ENCODE measurements around the gene PIP5K1A. TPM values are rescaled to one million over a fixed set of nuclear protein-coding genes. Genes with fewer than 3 reads are reported as not detected.

PIP5K1A gene
- total RNA-seq, 1 experiment from 2014 or later = 82.6 TPM

DNA sequence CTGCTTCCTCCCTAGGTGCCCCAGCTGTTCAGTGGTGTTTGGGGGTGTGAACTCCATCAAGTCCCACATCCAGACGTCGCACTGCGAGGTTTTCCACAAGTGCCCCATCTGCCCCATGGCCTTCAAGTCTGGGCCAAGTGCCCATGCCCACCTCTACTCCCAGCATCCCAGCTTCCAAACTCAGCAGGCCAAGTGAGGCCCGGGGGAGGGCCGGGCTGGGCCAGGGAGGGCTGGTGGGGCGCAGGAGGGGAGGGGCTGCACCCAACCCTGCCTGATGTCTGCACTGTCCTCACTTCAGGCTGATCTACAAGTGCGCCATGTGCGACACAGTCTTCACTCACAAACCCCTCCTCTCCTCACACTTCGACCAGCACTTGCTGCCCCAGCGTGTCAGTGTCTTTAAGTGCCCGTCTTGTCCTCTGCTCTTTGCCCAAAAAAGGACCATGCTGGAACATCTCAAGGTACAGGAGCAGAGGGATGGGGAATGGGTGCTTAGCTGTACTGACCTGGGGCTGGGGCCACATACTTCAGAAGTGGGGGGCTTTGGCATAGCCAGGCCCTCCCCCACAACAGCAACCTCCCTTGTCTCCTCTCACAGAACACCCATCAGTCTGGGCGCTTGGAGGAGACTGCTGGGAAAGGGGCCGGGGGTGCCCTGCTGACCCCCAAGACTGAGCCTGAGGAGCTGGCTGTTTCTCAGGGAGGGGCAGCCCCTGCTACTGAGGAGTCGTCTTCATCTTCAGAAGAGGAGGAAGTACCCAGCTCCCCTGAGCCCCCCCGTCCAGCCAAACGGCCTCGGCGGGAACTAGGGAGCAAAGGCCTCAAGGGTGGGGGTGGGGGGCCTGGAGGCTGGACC, 91.0 kb downstream of the PIP5K1A start:
- DNase-seq (ENCODE audit: low read depth) = no peak

DNA sequence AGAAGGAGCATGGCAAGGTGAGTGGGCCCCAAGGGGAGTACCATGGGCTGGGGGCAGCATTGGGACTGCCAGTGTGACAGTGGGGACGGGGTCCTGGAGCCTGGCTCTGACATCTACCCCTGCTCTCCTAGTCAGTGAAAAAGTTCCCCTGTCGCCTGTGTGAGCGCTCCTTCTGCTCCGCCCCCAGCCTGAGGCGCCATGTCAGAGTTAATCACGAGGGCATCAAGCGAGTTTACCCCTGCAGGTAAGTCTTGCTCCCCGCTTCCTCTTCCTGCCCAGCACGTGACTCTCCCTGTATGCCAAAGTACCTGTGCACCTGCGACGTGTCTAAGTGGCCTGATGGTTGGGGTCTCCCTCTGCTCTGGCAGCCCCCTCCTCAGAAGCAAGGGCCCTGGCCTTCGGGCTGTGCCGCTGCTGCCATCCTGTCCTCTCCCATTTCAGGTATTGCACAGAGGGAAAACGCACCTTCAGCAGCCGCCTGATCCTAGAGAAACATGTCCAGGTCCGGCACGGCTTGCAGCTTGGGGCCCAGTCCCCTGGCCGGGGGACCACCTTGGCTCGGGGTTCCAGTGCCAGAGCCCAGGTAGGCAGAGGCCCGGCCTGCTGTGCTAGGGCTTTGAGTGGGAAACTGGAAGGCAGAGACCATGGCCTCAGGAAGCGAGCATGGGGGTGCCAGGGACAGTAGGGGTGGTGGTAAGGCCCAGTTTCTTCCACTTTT, 91.8 kb downstream of the PIP5K1A start:
- DNase-seq (ENCODE audit: low read depth) = no peak

DNA sequence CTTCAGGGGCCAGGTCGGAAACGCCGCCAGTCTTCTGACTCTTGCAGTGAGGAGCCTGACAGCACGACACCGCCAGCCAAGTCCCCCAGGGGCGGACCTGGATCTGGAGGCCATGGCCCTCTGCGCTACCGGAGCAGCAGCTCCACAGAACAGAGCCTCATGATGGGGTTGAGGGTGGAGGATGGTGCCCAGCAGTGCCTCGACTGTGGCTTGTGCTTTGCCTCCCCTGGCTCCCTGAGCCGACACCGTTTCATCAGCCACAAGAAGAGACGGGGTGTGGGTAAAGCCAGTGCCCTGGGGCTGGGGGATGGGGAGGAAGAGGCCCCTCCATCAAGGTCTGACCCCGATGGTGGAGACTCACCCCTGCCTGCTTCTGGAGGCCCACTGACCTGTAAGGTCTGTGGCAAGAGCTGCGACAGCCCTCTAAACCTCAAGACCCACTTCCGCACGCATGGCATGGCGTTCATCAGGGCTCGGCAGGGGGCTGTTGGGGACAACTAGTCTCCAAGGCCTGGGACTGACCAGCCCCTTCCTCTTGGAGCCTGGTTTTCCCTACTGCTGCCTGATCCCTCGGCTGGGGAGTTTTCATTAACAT, 92.5 kb downstream of the PIP5K1A start:
- DNase-seq (ENCODE audit: low read depth) = no peak

DNA sequence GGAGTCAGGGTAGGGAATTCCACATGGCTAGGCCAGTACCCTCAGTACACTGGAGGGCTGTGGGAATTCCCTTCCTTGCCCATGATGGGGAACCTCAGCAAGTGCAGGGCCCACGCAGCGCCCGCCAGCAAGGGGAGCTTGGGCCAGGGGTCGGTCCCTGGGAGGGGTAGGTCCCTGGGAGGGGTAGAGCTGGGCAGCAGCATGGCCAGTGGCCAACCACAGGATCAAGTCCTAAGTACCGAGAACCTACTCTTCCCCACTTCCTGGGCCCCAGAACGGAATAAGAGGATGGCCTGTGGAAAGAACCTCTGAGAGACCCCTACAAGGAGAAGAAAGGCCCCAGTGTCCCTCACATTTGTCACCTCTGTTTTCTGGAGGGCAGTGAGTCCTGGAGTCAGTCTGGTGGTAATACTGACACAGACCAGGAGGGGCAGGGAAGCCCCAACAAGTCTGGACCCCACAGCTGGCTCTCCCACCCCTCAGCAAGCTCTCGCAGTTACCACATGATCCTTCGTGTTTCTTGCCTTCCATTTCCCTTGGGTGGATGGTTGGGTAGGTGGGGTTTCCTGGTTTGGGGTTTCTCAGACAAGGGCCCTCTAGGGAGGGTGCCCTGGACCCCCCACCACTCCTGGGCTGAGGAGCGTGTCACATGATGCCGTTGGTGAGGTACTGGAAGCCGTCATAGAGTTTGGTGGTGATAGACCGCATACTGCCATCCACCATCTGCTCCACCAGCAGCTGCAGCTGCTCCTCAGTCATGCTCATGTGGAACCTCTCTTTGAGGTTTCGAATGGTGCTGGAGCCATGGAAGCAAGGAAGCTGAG, 94.1 kb downstream of the PIP5K1A start:
- no peak for DNase-seq (ENCODE audit: low read depth)

DNA sequence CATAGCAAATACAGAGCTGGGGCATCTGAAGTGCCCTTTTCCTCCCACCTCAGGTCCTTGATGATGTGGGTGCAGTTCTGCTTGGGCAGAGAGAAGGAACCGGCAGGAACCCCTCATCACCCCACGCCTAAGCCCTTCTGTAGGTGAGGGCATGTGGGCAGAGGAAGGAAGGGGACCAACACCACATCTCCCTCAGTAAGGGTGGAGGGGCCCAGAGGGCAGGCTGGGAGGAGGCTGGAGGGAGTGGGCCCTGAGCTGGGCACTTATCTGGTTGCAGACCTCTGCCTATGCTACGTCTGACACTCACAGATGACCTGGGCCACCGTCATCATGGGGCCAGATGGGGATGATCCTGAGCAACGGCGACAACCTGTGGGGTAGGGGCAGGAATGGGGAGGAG, 94.7 kb downstream of the PIP5K1A start:
- DNase-seq (ENCODE audit: low read depth) = no peak

DNA sequence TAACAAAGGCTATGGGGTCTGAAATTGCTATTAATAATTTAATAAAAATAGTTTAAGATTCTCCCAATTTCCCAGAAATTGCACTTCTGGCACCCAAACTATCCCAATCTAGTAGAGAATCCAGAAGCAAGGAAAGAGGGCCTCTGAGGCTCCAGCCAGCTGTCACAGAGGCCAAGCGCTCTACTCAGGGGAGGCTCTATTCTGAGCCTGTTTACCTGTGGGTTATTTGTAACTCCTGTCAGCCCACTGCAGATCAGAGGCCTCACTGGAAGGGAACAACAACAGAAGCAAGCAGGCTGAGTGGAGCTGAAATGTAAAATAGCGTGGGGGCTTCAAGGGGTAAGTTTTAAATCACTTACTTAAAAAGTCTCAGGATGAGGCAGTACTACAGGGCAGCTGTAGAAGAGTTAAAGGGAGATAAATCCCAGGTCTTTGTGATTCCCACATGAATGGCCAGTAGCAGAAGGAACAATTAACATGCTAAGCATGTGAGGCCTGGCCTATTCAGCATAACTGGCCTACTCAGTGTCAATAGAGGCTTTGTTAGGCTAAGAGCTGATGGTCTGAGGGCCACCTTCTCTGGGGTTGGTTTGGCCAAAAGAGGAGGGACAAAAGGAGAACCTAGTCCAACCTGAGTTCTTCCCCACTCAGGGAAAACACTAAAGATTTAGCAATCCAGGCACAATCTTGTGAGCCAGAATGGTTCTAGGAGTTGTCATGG, 96.5 kb downstream of the PIP5K1A start:
- DNase-seq (ENCODE audit: low read depth) = no peak

Other genes starting within 250 kb of the PIP5K1A start
- gene CERS2, start 223.7 kb upstream of the PIP5K1A start, total RNA-seq (2014; rRNA removed; shearing (Covaris generic)) = 156 and 178 TPM in 2 replicates
- gene ANXA9, start 216.3 kb upstream of the PIP5K1A start, total RNA-seq (2014; rRNA removed; shearing (Covaris generic)) = 0.25 TPM in 1 of 2 replicates, not detected in the other
- gene MINDY1, start 191.7 kb upstream of the PIP5K1A start, total RNA-seq (2014; rRNA removed; shearing (Covaris generic)) = 7.0 and 8.9 TPM in 2 replicates
- 21.4 and 26.6 TPM in 2 replicates for gene PRUNE1, start 190.1 kb upstream of the PIP5K1A start, total RNA-seq (2014; rRNA removed; shearing (Covaris generic))
- 0.10 and 0.17 TPM in 2 replicates for gene BNIPL, start 162.0 kb upstream of the PIP5K1A start, total RNA-seq (2014; rRNA removed; shearing (Covaris generic))
- 2.3 and 3.6 TPM in 2 replicates for gene C1orf56, start 150.8 kb upstream of the PIP5K1A start, total RNA-seq (2014; rRNA removed; shearing (Covaris generic))
- 56.2 and 65.4 TPM in 2 replicates for gene CDC42SE1, start 138.9 kb upstream of the PIP5K1A start, total RNA-seq (2014; rRNA removed; shearing (Covaris generic))
- gene MLLT11, start 138.2 kb upstream of the PIP5K1A start, total RNA-seq (2014; rRNA removed; shearing (Covaris generic)) = 43.2 and 46.5 TPM in 2 replicates
- 6.2 and 11.4 TPM in 2 replicates for gene GABPB2, start 127.8 kb upstream of the PIP5K1A start, total RNA-seq (2014; rRNA removed; shearing (Covaris generic))
- 0.12 and 0.79 TPM in 2 replicates for gene SEMA6C, start 51.9 kb upstream of the PIP5K1A start, total RNA-seq (2014; rRNA removed; shearing (Covaris generic))
- gene TNFAIP8L2, start 41.9 kb upstream of the PIP5K1A start, total RNA-seq (2014; rRNA removed; shearing (Covaris generic)) = not detected in 2 replicates
- 7.6 and 9.7 TPM in 2 replicates for gene LYSMD1, start 32.6 kb upstream of the PIP5K1A start, total RNA-seq (2014; rRNA removed; shearing (Covaris generic))
- 82.1 and 92.2 TPM in 2 replicates for gene SCNM1, start 32.4 kb upstream of the PIP5K1A start, total RNA-seq (2014; rRNA removed; shearing (Covaris generic))
- gene TMOD4, start 22.6 kb upstream of the PIP5K1A start, total RNA-seq (2014; rRNA removed; shearing (Covaris generic)) = not detected in 2 replicates
- gene VPS72, start 8.4 kb upstream of the PIP5K1A start, total RNA-seq (2014; rRNA removed; shearing (Covaris generic)) = 76.6 and 84.3 TPM in 2 replicates
- 285 and 291 TPM in 2 replicates for gene PSMD4, start 56.2 kb downstream of the PIP5K1A start, total RNA-seq (2014; rRNA removed; shearing (Covaris generic))
- gene ZNF687, start 83.7 kb downstream of the PIP5K1A start, total RNA-seq (2014; rRNA removed; shearing (Covaris generic)) = 14.3 and 27.3 TPM in 2 replicates
- 40.7 and 52.2 TPM in 2 replicates for gene PI4KB, start 128.9 kb downstream of the PIP5K1A start, total RNA-seq (2014; rRNA removed; shearing (Covaris generic))
- gene RFX5, start 148.7 kb downstream of the PIP5K1A start, total RNA-seq (2014; rRNA removed; shearing (Covaris generic)) = 57.6 and 67.2 TPM in 2 replicates
- gene SELENBP1, start 174.2 kb downstream of the PIP5K1A start, total RNA-seq (2014; rRNA removed; shearing (Covaris generic)) = 2.6 and 4.5 TPM in 2 replicates
- gene PSMB4, start 201.0 kb downstream of the PIP5K1A start, total RNA-seq (2014; rRNA removed; shearing (Covaris generic)) = 503 and 619 TPM in 2 replicates

Data from M059J (cell line).